Esophagus (tissue), 2 donors: Measurements from ENCODE around the gene ELF2. TPM values are rescaled to one million over a fixed set of nuclear protein-coding genes. Genes with fewer than 3 reads are reported as not detected.
"Not testable (repeated sequence)": the region's sequence is repeated elsewhere in the genome, so short reads cannot be mapped to it uniquely, and the experiment has no call there.

ENCODE experiments used
- H3K27ac ChIP-seq, 2 donors: one replicate each; pipeline ENCODE4 v1.5.1; 2013; ENCODE audit warnings: low read depth in 2 of 2, mild to moderate bottlenecking in 2 of 2, inconsistent platforms in 1 of 2, low read length in 1 of 2, moderate library complexity in 1 of 2
- H3K27me3 ChIP-seq, 2 donors: one replicate each; pipeline ENCODE4 v1.6.1; 2013; ENCODE audit warnings: low read length in 2 of 2, control low read depth in 1 of 2, mild to moderate bottlenecking in 1 of 2; ENCODE audit not compliant: insufficient read depth in 2 of 2, control insufficient read depth in 1 of 2
- H3K36me3 ChIP-seq, 2 donors: one replicate each; pipeline ENCODE4 v1.6.1; 2013; ENCODE audit warnings: low read length in 1 of 2; ENCODE audit not compliant: control insufficient read depth in 2 of 2, insufficient read depth in 2 of 2
- H3K4me1 ChIP-seq, 2 donors: one replicate each; pipeline ENCODE4 v1.6.1; 2013; ENCODE audit warnings: low read length in 1 of 2; ENCODE audit not compliant: control insufficient read depth in 2 of 2, insufficient read depth in 2 of 2
- H3K4me3 ChIP-seq, 2 donors: one replicate each; pipeline ENCODE4 v1.5.1; 2013; ENCODE audit warnings: low read length in 2 of 2, mild to moderate bottlenecking in 2 of 2, low read depth in 1 of 2, moderate library complexity in 1 of 2
- H3K9me3 ChIP-seq, 2 donors: one replicate each; pipeline ENCODE4 v1.6.1; 2013; ENCODE audit warnings: mild to moderate bottlenecking in 2 of 2, low read depth in 1 of 2, low read length in 1 of 2, moderate library complexity in 1 of 2; ENCODE audit not compliant: control insufficient read depth in 2 of 2, insufficient read depth in 1 of 2
- WGBS, 2 donors: extraction: QIAGEN DNeasy Blood & Tissue Kit; methylation state at CpG; one replicate each; pipeline ENCODE4 v1.1.7; 2013; 5-methylcytosine and 5-hydroxymethylcytosine counted together
- polyA plus RNA-seq, 2 donors: library from polyadenylated mRNA; stranded (reverse); fragments of 200-250 nt; gene quantifications; one replicate each; pipeline ENCODE4 v1.2.3, GENCODE V29; 2013
- donor health status: healthy with polysubstance abuse.
- donor health status: Bipolar disorder and iron deficiency.

The ELF2 gene
- polyA plus RNA-seq, 2 donors = 12.4 to 13.6 TPM

- no peaks in the 10 kb centered on the region for H3K27me3 ChIP-seq
- no peak overlapping the region for H3K27ac ChIP-seq
- no peaks in the 10 kb centered on the region for H3K9me3 ChIP-seq
- no peaks in the 10 kb centered on the region for H3K36me3 ChIP-seq
- 85 to 86% methylated on average over 3 of the region's 3 CpGs for WGBS, 2 donors
- no peaks in the 10 kb centered on the region for H3K4me1 ChIP-seq
- no peak overlapping the region for H3K4me3 ChIP-seq
These were observed 47.8 kb downstream of the ELF2 start for GRCh38 chr4:139129206-139129605.

GRCh38 chr4:139126898-139127297 lies 50.1 kb downstream of the ELF2 start:
- Histone ChIP-seq H3K27me3 (no peaks in the 10 kb centered on the region), H3K9me3 (no peaks in the 10 kb centered on the region), H3K4me1 (no peaks in the 10 kb centered on the region), H3K36me3 (no peaks in the 10 kb centered on the region), H3K27ac (no peak overlapping the region), H3K4me3 (no peak overlapping the region)
- WGBS, 2 donors = 79 to 91% methylated on average over 3 of the region's 3 CpGs

GRCh38 chr4:139123910-139124309 lies 53.1 kb downstream of the ELF2 start:
- Histone ChIP-seq H3K36me3 (no peaks in the 10 kb centered on the region), H3K27me3 (no peaks in the 10 kb centered on the region), H3K27ac (no peak overlapping the region), H3K4me3 (no peak overlapping the region), H3K9me3 (no peaks in the 10 kb centered on the region), H3K4me1 (no peaks in the 10 kb centered on the region)
- 96 to 99% methylated on average over 2 of the region's 2 CpGs for WGBS, 2 donors

GRCh38 chr4:139118365-139118764 lies 58.7 kb downstream of the ELF2 start:
- H3K4me1 ChIP-seq = no peaks in the 10 kb centered on the region
- H3K36me3 ChIP-seq = peaks cover 0 to 7% of the 10 kb centered on the region in 2 donors
- WGBS, 2 donors = 65 to 78% methylated on average over 1 of the region's 1 CpG
- H3K9me3 ChIP-seq = no peaks in the 10 kb centered on the region
- no peak overlapping the region for H3K27ac ChIP-seq
- no peak overlapping the region for H3K4me3 ChIP-seq
- H3K27me3 ChIP-seq = no peaks in the 10 kb centered on the region

- H3K4me3 ChIP-seq = no peak overlapping the region
- 97 to 98% methylated on average over 31 to 44 of the region's 44 CpGs for WGBS, 2 donors
- H3K9me3 ChIP-seq = no peaks in the 10 kb centered on the region
- no peaks in the 10 kb centered on the region for H3K4me1 ChIP-seq
- peaks cover 0 to 7% of the 10 kb centered on the region in 2 donors for H3K36me3 ChIP-seq
- H3K27ac ChIP-seq = no peak overlapping the region
- H3K27me3 ChIP-seq = no peaks in the 10 kb centered on the region
These were observed 61.8 kb downstream of the ELF2 start for GRCh38 chr4:139115226-139115625.

- 96 to 98% methylated on average over 11 to 18 of the region's 18 CpGs for whole genome bisulfite sequencing, 2 donors
- H3K4me3 ChIP-seq, H3K9me3 ChIP-seq, H3K27ac ChIP-seq, H3K36me3 ChIP-seq, H3K4me1 ChIP-seq, H3K27me3 ChIP-seq: not testable (repeated sequence)
These were observed 62.2 kb downstream of the ELF2 start for GRCh38 chr4:139114795-139115194.

GRCh38 chr4:139112650-139113049 lies 64.4 kb downstream of the ELF2 start:
- Histone ChIP-seq H3K9me3 (no peaks in the 10 kb centered on the region), H3K4me3 (no peak overlapping the region), H3K36me3 (peaks cover 0 to 7% of the 10 kb centered on the region in 2 donors), H3K27me3 (no peaks in the 10 kb centered on the region), H3K27ac (no peak overlapping the region), H3K4me1 (no peaks in the 10 kb centered on the region)
- WGBS, 2 donors = 93 to 95% methylated on average over 5 of the region's 5 CpGs

- Histone ChIP-seq H3K4me3 (no peak overlapping the region), H3K36me3 (no peaks in the 10 kb centered on the region), H3K27ac (no peak overlapping the region), H3K4me1 (no peaks in the 10 kb centered on the region), H3K9me3 (no peaks in the 10 kb centered on the region), H3K27me3 (no peaks in the 10 kb centered on the region)
- 88% methylated on average over 6 of the region's 6 CpGs for WGBS, 2 donors
These were observed 68.4 kb downstream of the ELF2 start for GRCh38 chr4:139108567-139109128.

GRCh38 chr4:139099366-139099982 lies 77.5 kb downstream of the ELF2 start:
- no peak overlapping the region for H3K27ac ChIP-seq
- no peaks in the 10 kb centered on the region for H3K36me3 ChIP-seq
- no peak overlapping the region for H3K4me3 ChIP-seq
- H3K4me1 ChIP-seq = no peaks in the 10 kb centered on the region
- 2 to 5% methylated on average over 2 of the region's 2 CpGs for WGBS, 2 donors
- no peaks in the 10 kb centered on the region for H3K27me3 ChIP-seq
- H3K9me3 ChIP-seq = no peaks in the 10 kb centered on the region

GRCh38 chr4:139092271-139092670 lies 84.7 kb downstream of the ELF2 start:
- no peak overlapping the region for H3K4me3 ChIP-seq
- no peaks in the 10 kb centered on the region for H3K27me3 ChIP-seq
- 81 to 86% methylated on average over 12 of the region's 12 CpGs for WGBS, 2 donors
- H3K9me3 ChIP-seq = no peaks in the 10 kb centered on the region
- H3K27ac ChIP-seq = no peak overlapping the region
- no peaks in the 10 kb centered on the region for H3K36me3 ChIP-seq
- H3K4me1 ChIP-seq = no peaks in the 10 kb centered on the region
